ENCODE results near the gene KIF5C.

The KIF5C gene

DNA sequence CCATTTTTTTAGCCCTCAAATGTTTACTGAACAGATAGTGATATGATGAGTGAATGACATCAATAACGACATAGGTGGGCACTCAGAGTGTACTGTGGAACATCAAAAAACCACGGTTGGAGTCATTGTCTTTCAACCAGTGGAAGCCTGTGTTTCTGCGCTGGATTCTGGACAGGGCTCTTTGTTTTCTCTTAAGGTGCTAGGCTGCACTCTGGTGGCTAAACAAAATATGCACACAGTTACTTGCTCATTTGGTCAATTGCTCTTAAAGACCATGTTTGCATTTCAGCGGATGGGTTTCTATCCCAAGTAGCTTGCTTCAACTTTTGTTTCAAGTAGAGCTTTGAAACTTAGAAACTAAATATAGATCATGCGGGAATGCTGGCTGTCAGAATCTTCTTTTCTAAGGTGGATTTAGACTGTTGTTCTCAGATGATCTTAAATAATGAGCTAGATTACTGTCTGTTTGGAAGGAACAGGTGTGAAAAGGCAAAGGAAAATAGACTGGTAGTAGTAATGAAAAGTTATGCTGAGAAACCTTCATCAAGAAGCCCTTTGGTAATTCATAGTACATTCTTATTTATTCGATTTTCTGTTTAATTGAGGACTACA is 115.0 kb downstream of the KIF5C start:
- peak; percentile 13 to 23 (median 22) for DNase-seq (ENCODE audit: low read depth in 3 of 3)

DNA sequence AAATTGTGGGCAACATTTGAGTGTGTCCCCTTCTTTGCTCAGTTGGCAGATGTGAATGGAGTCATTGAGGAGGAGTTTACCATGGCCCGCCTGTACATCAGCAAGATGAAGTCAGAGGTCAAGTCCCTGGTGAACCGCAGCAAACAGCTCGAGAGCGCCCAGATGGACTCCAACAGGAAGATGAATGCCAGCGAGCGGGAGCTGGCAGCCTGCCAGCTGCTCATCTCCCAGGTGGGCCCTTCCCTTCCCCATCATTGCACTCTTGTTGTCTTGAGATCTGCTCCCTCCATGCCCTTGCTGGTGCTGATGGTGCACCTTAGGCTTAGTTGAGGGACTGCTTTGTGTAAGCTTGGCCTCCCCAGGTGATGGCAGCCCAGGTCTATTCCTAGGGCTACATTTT is 115.9 kb downstream of the KIF5C start:
- no peak for DNase-seq (ENCODE audit: low read depth in 3 of 3)

DNA sequence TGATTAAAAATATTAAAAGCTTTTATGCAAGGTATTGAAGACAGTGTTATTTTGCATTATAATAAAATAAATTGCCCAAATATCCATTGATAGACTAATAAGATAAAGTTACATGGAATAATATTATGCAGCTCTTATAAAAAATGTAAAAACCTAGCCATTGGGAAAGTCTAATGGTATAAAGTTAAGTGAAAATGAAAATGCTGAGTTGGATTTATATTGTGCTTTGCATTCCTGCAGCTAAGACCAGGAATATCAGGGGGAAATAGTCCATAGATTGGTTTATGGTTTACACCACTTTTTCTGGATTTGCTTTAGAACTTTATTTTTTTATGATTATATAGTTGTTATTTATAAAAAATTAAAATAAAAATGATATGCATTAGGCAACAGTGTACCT is 117.4 kb downstream of the KIF5C start:
- no peak for DNase-seq (ENCODE audit: low read depth in 3 of 3)

DNA sequence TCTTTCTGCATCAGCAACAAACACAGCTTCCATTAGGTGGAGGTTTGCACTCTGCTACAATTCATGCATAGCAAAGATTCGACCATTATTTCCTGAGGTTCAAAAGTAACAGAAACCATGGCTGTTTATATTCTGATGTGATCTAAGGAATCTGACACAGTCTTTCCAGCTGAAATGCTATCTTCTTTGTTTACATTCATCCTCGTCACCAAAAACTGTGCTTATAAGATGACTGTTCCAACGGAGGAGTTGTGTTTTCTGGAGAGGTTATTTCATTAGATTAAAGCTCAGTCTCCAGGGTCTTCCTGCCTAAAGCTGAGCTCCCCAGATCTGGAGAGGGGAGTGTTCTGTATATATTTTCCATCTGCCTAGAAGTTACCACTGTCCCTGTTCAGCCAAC is 118.3 kb downstream of the KIF5C start:
- no peak for DNase-seq (ENCODE audit: low read depth in 3 of 3)

DNA sequence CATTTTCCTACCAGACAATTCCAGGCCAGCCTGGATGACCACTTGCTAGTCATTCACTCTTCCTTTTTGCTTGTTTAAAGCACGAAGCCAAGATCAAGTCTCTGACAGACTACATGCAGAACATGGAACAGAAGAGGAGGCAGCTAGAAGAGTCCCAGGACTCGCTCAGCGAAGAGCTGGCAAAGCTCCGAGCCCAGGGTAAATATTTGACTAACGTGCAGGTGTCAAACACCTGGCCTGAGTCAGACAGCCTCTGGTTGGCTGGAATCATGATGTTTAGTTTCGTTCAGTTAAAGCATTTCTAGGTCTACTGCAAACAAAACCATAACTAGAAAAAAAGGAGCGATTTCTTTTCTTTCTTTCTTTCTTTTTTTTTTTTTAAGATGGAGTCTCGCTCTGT is 119.3 kb downstream of the KIF5C start:
- no peak for DNase-seq (ENCODE audit: low read depth in 3 of 3)

DNA sequence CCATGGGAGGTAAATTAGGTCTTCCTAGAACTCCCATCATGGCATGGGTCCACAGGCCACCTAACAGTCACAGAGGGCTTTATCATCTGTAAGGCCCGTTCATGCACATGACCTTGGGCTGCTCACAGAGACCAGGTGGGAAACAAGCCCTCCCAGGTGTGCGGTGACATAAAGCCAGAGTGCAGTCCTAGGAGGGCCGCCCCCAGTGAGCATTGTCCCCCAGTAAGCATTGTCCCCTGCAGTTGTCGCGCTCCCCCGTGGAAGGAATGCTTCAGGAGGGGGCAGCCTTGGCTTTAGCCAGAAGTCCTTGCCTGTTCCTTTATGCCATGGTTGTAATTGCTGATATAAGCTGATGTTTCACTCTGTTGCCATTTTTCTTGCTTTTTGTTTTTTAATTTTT is 121.8 kb downstream of the KIF5C start:
- DNase-seq (ENCODE audit: low read depth in 3 of 3), result no peak

DNA sequence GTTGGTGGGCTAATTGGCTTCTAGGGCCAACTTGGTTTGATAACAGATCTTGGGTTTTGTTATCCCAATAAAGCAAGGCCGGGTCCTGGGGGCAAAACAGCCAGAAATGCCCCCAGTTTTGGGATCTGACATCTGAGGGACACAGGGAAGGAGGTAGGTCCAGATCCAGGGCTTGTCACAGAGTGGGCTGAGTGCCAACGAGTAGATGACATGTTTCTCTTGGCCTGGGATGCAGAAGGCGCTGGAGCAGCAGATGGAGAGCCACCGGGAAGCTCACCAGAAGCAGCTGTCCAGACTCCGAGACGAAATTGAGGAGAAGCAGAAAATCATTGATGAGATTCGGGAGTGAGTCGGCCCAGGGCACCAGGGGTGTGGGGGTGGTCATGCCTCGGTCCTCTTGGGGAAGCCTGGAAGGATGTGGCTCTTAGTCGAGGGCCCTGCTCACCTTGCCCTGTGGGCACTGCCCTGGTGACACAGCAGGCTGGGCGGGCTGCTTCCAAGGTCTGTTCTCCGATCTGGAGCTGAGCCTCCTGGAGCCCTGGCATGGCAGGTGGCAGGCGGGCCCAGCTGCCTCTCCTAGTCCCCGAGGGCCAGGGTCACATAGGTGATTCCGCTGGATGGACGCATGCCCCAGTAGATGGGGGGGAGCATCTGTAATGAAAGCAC is 123.3 kb downstream of the KIF5C start:
- no peak for DNase-seq (ENCODE audit: low read depth in 3 of 3)

DNA sequence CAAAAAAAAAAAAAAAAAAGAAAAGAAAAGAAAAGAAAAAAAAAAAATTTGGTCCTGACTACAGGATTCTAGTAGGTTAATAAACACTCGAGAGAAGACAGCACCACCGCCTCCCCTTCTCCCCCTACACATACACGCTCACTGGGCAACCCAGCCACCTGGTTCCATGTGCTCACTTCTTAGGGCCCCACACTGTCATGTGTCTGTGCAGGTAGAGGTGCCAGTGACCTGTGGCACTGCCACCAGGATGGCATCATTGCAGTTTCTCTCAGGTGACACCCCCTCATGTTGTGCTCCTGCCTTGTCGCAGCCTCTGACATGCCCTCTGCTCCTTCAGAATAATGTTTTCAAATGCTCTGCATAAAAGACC is 123.8 kb downstream of the KIF5C start:
- DNase-seq (ENCODE audit: low read depth in 3 of 3), result no peak

DNA sequence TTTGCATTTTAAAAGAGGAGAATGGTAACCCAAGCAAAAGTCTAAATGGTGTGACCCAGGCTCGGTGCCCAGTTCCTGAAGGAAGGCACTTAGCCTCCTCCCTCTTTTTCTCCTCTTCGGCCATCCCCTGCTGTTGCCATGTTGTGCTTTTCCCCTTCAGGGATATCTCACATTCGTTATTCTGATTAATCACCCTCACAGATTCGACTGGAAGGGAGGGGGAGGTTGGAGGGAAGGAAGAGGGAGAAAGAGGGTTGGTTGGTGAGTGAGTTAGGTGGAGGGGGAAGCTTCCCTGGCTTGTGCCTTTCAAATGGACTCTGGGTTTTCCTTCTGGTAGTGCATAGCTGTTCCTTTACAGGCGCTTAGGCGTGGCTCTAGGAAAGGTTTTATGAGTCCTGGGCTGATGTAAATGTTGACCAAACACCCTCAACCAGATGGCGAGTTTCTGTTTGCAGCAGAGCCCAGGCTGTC is 124.5 kb downstream of the KIF5C start:
- no peak for DNase-seq (ENCODE audit: low read depth in 3 of 3)

DNA sequence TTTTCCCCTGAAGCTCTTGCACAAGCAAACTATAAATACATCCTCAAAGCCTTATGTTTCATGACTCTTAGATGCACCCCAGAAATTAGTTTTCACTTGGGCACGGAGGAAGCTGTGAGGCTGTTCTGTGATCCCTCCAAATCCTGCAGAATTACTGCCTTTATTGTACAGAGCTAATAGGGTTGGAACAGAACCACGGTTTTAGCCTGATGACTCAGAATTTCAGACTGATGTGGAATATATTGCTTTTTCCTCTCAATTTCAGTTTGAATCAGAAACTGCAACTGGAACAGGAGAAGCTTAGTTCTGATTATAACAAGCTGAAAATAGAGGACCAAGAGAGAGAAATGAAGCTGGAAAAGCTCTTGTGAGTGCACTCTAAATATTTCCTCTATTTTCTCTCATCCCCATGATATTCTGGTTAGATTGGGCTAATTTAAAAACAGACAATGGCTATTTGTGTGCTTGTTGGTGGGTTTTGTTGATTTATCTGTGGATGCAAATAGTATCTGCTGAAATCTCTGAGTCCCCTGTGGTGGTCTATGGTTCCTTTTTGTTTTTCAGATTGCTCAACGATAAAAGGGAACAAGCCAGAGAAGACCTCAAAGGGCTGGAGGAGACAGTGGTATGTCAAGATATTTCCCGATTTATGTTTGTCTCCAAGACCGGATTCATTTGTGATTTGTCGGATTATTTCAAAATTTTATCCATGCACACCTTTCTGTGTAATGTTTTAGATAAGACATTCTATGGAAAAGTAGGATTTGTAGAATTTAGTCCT is 125.3 kb downstream of the KIF5C start:
- DNase-seq (ENCODE audit: low read depth in 3 of 3), result no peak

DNA sequence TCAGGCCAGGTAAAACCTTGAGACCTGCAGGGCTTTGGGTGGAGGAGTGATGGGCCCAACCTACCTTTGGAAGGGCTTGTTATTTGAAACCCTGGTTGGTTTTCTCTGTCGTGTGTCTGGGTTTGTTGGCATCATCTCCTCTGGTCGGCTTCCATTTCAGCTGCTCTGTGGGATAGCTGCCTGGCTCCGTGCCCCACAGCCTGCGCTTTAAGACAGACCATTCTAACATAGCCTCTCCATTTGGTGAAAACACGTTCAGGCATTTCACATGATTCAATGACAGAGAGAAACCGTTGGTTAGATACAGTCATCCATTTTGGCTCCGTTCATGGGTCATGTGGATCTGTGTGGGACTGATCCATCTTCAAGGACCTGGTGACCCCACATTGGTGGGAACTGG is 126.5 kb downstream of the KIF5C start:
- DNase-seq (ENCODE audit: low read depth in 3 of 3), result no peak

DNA sequence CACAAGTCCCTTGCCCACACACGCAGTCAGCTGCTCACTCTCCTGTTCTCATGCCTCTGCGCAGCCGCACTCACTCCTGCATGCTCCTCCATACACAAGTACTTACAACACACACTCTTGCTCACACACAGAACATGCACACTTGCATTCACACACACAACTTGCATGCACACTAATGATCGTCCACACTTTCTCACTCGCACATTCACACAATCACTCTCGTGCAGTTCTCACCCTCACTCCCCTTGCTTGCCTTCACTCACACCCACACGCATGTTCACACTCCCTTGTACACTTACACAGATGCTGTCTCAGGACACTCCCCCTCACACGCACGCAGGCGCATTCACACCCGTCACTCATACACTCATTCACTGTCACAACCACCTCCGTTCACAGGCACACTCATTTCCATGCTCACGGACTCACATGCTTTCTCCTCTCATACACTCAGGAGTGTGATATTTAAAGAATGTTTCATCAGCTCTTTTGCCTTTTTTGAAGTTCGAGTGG is 127.4 kb downstream of the KIF5C start:
- DNase-seq (ENCODE audit: low read depth in 3 of 3), result no peak

DNA sequence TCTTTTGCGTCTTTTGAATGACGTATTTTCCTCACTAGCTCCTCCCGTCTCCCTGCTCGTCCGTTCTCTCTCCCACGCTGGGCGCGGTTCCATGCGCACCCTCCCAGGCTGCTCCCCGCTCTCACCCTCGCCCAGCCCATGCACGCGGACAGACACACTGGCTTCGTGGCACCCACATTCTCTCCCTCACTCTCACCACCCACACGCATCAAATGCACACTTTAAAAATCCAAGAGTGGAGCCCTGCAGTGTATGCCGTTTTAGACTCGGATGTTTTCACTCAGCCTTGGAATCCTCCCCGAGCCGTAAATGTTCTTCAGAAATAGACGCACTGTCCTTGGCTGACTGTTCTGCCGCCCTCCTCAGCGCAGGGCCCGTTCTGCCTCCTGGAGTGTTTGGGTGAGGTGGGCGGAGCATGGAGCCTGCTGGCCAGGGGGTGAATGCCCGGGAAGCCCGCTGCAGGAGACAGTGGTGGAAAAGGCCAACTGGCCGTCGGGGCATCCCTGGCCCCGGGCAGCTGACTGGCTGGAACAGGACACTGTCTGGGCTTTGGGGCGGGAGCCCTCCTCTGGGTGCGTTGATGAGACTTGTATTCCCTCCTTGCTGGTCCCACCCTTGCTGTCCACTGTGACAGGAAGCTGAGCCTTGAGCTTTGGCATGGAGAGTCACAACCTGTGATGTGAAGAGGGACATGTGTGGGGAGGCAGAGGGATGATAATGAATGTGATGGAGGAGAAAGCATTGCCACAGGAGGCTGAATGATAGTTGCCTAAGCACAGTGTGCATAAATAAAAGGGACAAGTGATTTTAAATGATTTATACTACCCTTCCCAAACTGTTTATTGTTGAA is 128.1 kb downstream of the KIF5C start:
- no peak for DNase-seq (ENCODE audit: low read depth in 3 of 3)

DNA sequence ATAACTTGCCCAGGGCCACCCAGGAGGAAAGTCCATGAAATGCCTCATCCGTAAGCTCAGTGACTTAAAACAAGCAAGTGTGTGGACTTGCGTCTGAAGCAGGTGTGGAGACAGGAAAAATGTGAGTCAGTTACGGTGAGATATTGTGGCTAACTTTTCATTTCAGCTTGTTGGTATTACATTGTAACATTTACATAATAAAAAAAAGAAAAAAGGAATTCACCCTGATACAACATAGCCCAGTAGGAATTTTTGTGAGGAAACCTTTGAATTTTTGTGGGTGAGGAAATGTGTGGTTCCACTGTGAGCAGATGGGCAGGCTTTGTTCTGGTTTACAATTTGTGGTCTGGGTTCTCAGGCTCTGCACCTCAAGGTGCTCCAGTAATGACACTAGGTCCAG is 129.8 kb downstream of the KIF5C start:
- no peak for DNase-seq (ENCODE audit: low read depth in 3 of 3)

DNA sequence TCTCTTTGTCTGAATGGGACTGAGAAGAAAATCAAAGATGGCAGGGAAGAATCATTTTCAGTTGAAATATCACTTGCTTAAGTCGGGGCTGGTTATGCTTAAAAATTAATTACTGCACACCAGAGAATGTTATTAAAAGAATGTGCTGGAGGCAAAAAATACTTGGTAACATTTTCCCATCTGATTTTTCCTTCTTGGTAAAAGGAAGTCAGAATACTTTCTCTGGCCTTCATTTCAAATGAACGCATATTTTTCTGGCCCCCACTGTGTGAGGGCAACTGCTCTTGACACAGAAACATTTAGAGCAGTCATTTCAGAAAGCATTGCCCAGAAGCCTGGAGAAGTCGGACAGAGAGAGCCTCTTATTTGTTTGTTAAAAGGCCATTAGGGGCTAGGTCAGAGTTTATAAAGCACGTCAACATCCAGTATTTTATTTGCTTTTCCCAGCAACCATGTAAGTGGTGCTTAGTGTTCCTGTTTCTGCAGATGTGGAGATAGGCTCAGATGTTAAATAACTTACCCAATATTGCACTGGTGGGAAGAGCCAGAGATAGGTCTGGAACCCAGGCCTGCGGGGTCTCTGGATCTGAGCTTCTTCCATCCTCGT is 130.5 kb downstream of the KIF5C start:
- no peak for DNase-seq (ENCODE audit: low read depth in 3 of 3)

DNA sequence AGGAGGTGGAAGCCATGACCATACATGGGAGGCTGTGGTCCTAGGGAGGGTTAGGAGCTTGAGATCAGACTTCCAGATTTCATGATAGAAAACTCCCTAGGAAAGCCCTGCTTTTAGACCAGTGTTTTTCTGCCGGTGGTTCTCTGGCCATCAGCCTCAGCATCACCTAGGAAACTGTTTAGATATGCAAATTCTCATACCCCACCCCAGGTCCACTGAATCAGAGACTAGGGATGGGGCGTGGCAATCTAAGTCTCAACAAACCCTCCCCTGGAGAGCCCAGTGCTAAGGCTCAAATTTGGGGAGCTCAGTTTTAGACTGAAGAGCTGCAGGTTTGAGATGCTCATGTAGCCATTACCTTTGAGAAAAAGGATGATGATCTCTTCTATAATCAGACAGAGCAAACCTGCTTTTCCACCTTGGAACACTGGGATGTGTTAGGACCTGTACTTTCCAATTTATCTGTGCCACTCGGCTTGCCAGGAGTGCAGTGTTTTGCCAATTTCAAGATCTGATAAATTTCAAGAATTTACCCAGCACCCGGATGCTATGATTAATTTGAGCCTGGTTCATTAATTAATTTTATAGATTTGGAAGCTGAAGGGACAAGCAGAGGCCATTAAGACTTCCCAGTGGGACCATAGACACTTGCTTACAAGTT is 132.0 kb downstream of the KIF5C start:
- DNase-seq (ENCODE audit: low read depth in 3 of 3), result no peak

DNA sequence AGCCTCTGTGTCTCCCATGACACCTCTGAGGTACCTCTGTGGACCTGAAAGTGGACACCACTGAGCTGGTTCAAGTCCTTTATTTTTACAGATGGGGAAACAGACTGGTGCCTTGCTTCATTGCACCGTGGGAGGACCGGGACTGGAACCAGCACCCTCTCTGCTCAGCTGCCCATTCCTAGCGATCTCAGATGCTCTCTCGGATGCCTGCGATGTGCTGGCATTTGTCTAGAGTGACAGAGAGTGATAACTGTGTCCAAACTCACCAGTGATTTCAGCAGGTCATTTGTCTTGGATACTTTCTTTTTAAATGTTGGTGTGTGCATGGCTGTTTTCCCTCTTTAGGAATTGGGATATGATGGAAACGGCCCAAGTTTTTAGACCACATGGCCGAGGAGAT is 133.4 kb downstream of the KIF5C start:
- no peak for DNase-seq (ENCODE audit: low read depth in 3 of 3)

DNA sequence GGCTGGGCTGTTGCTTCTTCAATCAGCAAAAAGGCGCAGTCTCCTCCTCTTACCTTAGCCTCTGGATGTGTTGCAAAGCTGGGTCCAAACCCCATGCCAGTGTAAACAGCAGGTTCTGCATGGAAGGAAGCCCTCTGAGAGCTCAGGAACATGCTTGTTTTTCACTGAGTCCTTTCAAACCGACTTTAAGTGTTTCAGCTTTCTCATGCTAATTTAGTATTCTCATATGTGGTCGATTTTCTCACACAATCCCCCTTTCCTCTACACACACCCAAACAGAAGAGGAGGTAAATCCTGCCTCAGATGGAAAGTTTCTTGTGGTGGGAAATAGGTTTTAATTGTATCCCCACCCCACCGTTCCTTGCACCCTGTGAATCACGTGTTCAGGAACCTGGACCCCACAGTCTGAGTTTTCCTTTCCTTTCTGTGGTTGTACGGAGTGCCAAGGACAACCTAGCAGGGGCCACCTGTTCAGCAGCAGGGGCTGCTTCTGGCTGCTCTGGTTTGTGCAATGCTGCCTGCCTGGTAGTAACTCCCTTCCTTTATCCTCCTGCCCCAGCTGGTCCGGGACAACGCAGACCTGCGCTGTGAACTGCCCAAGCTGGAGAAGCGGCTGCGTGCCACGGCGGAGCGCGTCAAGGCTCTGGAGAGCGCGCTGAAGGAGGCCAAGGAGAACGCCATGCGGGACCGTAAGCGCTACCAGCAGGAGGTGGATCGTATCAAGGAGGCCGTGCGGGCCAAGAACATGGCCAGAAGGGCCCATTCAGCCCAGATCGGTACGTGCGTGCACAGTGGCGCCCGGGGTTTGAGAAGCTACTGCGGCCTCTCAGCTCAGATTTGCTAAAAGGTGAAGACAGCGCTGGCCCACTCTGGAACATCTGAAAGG is 134.8 kb downstream of the KIF5C start:
- DNase-seq (ENCODE audit: low read depth in 3 of 3), result no peak

DNA sequence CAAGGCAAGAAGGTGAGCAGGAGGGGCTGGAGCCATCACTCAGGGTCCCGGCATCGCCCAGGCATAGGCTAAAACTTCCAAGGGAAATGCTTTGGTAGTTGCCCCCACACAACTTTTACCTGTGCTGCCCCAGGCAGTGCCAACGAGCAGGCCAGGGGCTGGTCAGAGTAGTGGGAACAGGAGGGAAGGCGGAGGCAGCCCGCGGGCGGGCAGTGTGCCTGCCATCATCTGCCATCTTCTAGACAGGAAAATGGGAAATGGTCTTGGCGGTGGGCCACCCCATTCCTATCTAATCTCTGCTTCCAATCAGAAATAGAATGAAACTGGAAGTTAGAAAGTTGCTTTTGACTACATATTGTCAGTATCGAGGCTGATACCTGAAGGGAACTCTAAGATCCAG is 137.5 kb downstream of the KIF5C start:
- DNase-seq (ENCODE audit: low read depth in 3 of 3), result no peak

DNA sequence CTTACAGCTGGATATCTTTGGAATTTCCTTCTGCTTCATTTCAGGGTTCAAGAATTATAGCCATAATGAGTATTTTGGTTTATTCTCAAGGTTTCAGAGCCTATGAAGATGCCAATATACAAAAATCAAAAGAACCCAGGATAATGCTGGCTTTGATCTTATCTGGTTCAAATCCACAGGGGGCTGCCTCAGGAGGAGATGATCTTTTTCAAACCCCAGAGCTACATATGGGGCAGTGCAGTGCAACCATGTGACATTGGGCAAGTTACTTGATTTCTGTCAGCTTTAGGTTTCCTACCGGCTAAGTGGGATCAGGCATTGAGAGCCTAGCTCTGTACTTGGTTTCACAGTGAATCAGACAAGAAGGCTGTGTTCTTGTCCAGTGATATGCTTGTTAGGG is 140.5 kb downstream of the KIF5C start:
- DNase-seq (ENCODE audit: low read depth in 3 of 3), result no peak
